LNCAP (cell line): ENCODE measurements around the gene GUCD1.

Experiments
- CTCF ChIP-seq: fragments of 450-650 bp; IDR thresholded peaks from 2 replicates; pipeline ENCODE4 v1.5.1; 2017; ENCODE audit warnings: mild to moderate bottlenecking

GUCD1 gene

GRCh38 chr22:24584871-24585411, 30.0 kb upstream of the GUCD1 start:
- TF ChIP-seq CTCF, result no peak

- no peak for TF ChIP-seq CTCF
These were observed 29.3 kb upstream of the GUCD1 start for GRCh38 chr22:24584166-24584790.

- no peak for TF ChIP-seq CTCF
These were observed 28.6 kb upstream of the GUCD1 start for GRCh38 chr22:24583221-24584165.

- TF ChIP-seq CTCF, result no peak
These were observed 27.3 kb upstream of the GUCD1 start for GRCh38 chr22:24582056-24582814.

- no peak for TF ChIP-seq CTCF
These were observed 25.3 kb upstream of the GUCD1 start for GRCh38 chr22:24580276-24580675.

- TF ChIP-seq CTCF, result no peak
These were observed 24.3 kb upstream of the GUCD1 start for GRCh38 chr22:24579258-24579601.
